Neural progenitor cell (in vitro differentiated cells): ENCODE results near the gene NT5C. TPM values are rescaled to one million over a fixed set of nuclear protein-coding genes. Genes with fewer than 3 reads are reported as not detected.
"Not testable (repeated sequence)": the region's sequence is repeated elsewhere in the genome, so short reads cannot be mapped to it uniquely, and the experiment has no call there.

ENCODE experiments used
- DNase-seq: peaks from one replicate; pipeline ENCODE4 v3.0.0-alpha.2; 2016; ENCODE audit warnings: low spot score
- H2AFZ ChIP-seq: fragments of 200-600 bp; sonication (generic); replicated peaks from 2 replicates; pipeline ENCODE4 v1.6.1; 2016; ENCODE audit warnings: antibody characterized with exemption
- H3F3A ChIP-seq: fragments of 200-600 bp; sonication (generic); 2 replicates; pipeline ENCODE4 v1.6.1; 2016; ENCODE audit warnings: antibody characterized with exemption, low read depth
- H3K27ac ChIP-seq: fragments of 200-600 bp; sonication (generic); 2 replicates; pipeline ENCODE4 v1.5.1; 2016; ENCODE audit warnings: mild to moderate bottlenecking
- H3K27me3 ChIP-seq: fragments of 200-600 bp; sonication (generic); 2 replicates; pipeline ENCODE4 v1.6.1; 2016; ENCODE audit warnings: mild to moderate bottlenecking, moderate library complexity
- H3K36me3 ChIP-seq: fragments of 200-600 bp; sonication (generic); 2 replicates; pipeline ENCODE4 v1.5.1; 2016
- H3K4me1 ChIP-seq: fragments of 200-600 bp; sonication (generic); 2 replicates; pipeline ENCODE4 v1.6.1; 2016; ENCODE audit warnings: mixed run types
- H3K4me2 ChIP-seq: fragments of 200-600 bp; sonication (generic); 2 replicates; pipeline ENCODE4 v1.6.1; 2016
- H3K4me3 ChIP-seq: fragments of 200-600 bp; sonication (generic); 2 replicates; pipeline ENCODE4 v1.5.1; 2016
- H3K79me2 ChIP-seq: fragments of 200-600 bp; sonication (generic); 2 replicates; pipeline ENCODE4 v1.6.1; 2016; ENCODE audit warnings: low read depth
- H3K9ac ChIP-seq: fragments of 200-600 bp; sonication (generic); 2 replicates; pipeline ENCODE4 v1.6.1; 2016
- H3K9me3 ChIP-seq: fragments of 200-600 bp; sonication (generic); 2 replicates; pipeline ENCODE4 v1.5.1; 2016; ENCODE audit warnings: low read depth
- H4K20me1 ChIP-seq: fragments of 200-600 bp; sonication (generic); 2 replicates; pipeline ENCODE4 v1.6.1; 2016; ENCODE audit warnings: low read depth
- H3K27ac Mint-ChIP-seq: 3 replicates; pipeline ENCODE4 v1.8.0; 2021; ENCODE audit warnings: mixed read lengths
- H3K27me3 Mint-ChIP-seq: 2 replicates; pipeline ENCODE4 v1.8.0; 2022; ENCODE audit warnings: low read depth, mild to moderate bottlenecking, inconsistent platforms, moderate library complexity, mixed read lengths; ENCODE audit not compliant: insufficient read depth
- H3K36me3 Mint-ChIP-seq: 3 replicates; pipeline ENCODE4 v1.8.0; 2021; ENCODE audit warnings: mixed read lengths
- H3K4me1 Mint-ChIP-seq: 3 replicates; pipeline ENCODE4 v1.8.0; 2021; ENCODE audit warnings: mixed read lengths
- H3K4me3 Mint-ChIP-seq: 3 replicates; pipeline ENCODE4 v1.8.0; 2021; ENCODE audit warnings: mild to moderate bottlenecking, moderate library complexity, mixed read lengths
- H3K9me3 Mint-ChIP-seq: 3 replicates; pipeline ENCODE4 v1.8.0; 2020; ENCODE audit warnings: mixed read lengths
- CTCF ChIP-seq: fragments of 200-600 bp; sonication (generic); IDR thresholded peaks from 2 replicates; pipeline ENCODE4 v1.5.1; 2017; ENCODE audit warnings: antibody characterized with exemption, mild to moderate bottlenecking
- EZH2 ChIP-seq: fragments of 200-600 bp; sonication (generic); IDR thresholded peaks from 2 replicates; pipeline ENCODE4 v1.6.1; 2017; ENCODE audit warnings: antibody characterized with exemption, mild to moderate bottlenecking, moderate library complexity
- EZH2phosphoT487 ChIP-seq: fragments of 200-600 bp; sonication (generic); IDR thresholded peaks from 2 replicates; pipeline ENCODE4 v1.6.1; 2017; ENCODE audit warnings: antibody characterized with exemption
- total RNA-seq: library from RNA; depleted of rRNA; stranded (reverse); fragments of >200 nt; gene quantifications from 2 replicates; pipeline ENCODE4 v1.2.3, GENCODE V29; 2015; ENCODE audit warnings: low replicate concordance

Gene NT5C
- total RNA-seq, 1 donor from 2014 or later, result 45.8 TPM

DNA sequence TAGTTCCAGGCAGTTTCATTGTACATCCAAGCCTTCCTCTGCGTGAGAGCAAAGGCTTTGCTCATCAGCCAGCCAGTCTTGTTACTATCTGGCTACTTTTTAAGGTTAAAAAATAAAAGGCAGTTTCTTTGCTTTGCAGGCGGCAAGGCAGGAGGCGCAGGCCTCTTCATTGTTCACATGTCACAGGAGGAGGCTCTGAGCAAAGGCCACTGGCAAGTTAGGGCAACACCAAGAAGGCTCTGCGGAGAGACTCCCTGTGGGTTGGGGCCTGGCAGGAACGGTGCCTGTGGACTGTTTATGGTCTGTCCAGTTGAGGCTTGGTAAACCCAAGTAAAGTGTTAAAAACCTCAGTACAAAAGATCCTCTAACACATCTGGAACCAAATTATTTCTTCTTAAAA lies 3.9 kb upstream of the NT5C start:
- no peak overlapping the region for H3K4me3 Mint-ChIP-seq
- peaks cover 19% of the 10 kb centered on the region for H3K36me3 Mint-ChIP-seq
- H3K36me3 ChIP-seq, result peaks cover 16% of the 10 kb centered on the region

GRCh38 chr17:75133607-75134347 lies 2.2 kb upstream of the NT5C start:
- not testable (repeated sequence) for H3K27me3 Mint-ChIP-seq, H3K4me2 ChIP-seq, H3K4me3 ChIP-seq, H3K27me3 ChIP-seq, H3K4me1 ChIP-seq, H3K9ac ChIP-seq, H3K9me3 ChIP-seq, H3K9me3 Mint-ChIP-seq, DNase-seq, H3K27ac ChIP-seq, H2AFZ ChIP-seq, H3K36me3 ChIP-seq, H3K27ac Mint-ChIP-seq
- Mint-ChIP-seq H3K36me3 (peaks cover 18% of the 10 kb centered on the region), H3K4me1 (peaks cover 12% of the 10 kb centered on the region), H3K4me3 (peak overlapping the region; percentile 58)
- peaks cover 27% of the 10 kb centered on the region for H3K79me2 ChIP-seq
- H4K20me1 ChIP-seq, result peaks cover 49% of the 10 kb centered on the region
- peaks cover 98% of the 10 kb centered on the region for H3F3A ChIP-seq

More for the DNA sequence above, 3.9 kb upstream of the NT5C start:
- no peak overlapping the region for H3K4me2 ChIP-seq
- TF ChIP-seq EZH2, result no peak
- TF ChIP-seq CTCF, result no peak
- TF ChIP-seq EZH2phosphoT487, result no peak
- H2AFZ ChIP-seq, result no peak overlapping the region
- H3K4me3 ChIP-seq, result no peak overlapping the region
- peaks cover 52% of the 10 kb centered on the region for H4K20me1 ChIP-seq
- H3K79me2 ChIP-seq, result peaks cover 32% of the 10 kb centered on the region
- no peaks in the 10 kb centered on the region for H3K9me3 ChIP-seq
- H3K4me1 Mint-ChIP-seq, result peaks cover 7% of the 10 kb centered on the region
- H3F3A ChIP-seq, result peaks cover 99% of the 10 kb centered on the region
- H3K27ac ChIP-seq, result peak overlapping the region; percentile 68
- H3K27me3 Mint-ChIP-seq, result peaks cover 2% of the 10 kb centered on the region
- H3K27ac Mint-ChIP-seq, result no peak overlapping the region
- peak overlapping the region; percentile 36 for H3K9ac ChIP-seq
- H3K9me3 Mint-ChIP-seq, result no peaks in the 10 kb centered on the region
- no peaks in the 10 kb centered on the region for H3K27me3 ChIP-seq
- DNase-seq, result no peak
- H3K4me1 ChIP-seq, result peaks cover under 1% of the 10 kb centered on the region

DNA sequence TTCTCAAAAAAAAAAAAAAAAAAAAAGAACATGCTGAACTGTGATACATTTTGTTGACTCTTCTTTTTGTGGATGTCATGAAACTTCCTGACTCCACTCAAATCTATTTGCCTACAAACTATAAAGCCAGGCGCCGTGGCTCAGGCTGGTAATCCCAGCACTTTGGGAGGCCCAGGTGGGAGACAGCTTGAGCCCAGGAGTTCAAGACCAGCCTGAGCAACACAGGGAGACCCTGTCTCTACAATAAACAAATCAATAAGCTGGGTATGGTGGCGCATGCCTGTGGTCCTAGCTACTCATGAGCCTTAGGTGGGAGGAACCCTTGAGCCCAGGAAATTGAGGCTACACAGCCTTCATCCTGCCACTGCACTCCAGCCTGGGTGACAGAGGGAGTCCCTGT lies 1.5 kb upstream of the NT5C start:
- peaks cover 42% of the 10 kb centered on the region for H4K20me1 ChIP-seq
- TF ChIP-seq CTCF, result no peak
- TF ChIP-seq EZH2phosphoT487, result no peak
- no peak for TF ChIP-seq EZH2
- H3K36me3 Mint-ChIP-seq, result peaks cover 20% of the 10 kb centered on the region

DNA sequence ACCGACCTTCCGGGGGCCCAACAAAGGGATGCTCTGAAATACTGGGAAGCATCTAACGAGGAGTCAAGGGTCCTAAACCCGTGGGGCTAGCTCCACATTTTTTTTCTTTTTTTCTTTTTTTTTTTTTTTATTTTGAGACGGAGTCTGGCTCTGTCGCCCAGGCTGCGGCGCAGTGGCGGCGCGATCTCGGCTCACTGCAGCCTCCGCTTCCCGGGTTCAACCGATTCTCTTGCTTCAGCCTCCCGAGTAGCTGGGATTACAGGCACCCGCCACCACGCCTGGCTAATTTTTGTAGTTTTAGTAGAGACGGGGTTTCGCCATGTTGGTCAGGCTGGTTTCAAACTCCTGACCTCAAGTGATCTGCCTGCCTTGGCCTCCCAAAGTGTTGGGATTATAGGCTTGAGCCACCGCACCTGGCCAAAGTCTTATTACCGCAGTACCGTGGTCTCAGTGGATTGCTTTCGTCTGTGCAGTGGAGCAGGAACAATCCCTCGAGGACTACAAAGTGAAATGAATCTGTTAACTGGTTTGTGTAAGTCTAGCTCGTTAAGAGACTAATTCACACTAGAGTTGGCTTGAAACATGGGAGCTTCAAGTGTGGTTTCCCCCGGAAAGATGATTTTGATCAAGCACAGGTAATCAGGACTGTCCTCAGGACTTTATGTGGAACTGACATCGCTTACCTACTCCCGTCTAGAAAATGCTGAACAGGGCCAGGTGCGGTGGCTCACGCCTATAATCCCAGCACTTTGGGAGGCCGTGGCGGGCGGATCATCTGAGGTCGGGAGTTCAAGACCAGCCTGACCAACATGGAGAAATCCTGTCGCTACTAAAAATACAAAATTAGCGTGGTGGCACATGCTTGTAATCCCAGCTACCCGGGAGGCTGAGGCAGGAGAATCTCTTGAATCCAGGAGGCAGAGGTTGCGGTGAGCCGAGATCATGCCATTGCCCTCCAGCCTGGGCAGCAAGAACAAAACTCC lies 767 bp upstream of the NT5C start:
- H3K36me3 ChIP-seq, H3K4me1 ChIP-seq, H3K9ac ChIP-seq, H3K27me3 Mint-ChIP-seq, H3K27me3 ChIP-seq, H3K9me3 Mint-ChIP-seq, H3K9me3 ChIP-seq: not testable (repeated sequence)
- peak; percentile 58 for DNase-seq
- H3K4me3 Mint-ChIP-seq, result peak overlapping the region; percentile 89
- H3K4me3 ChIP-seq, result peak overlapping the region; percentile 84
- H3K36me3 Mint-ChIP-seq, result peaks cover 20% of the 10 kb centered on the region
- H3K4me1 Mint-ChIP-seq, result peaks cover 12% of the 10 kb centered on the region
- H4K20me1 ChIP-seq, result peaks cover 35% of the 10 kb centered on the region
- peaks cover 86% of the 10 kb centered on the region for H3F3A ChIP-seq
- H2AFZ ChIP-seq, result peak overlapping the region; percentile 55
- H3K4me2 ChIP-seq, result peak overlapping the region; percentile 81
- peak overlapping the region; percentile 82 for H3K27ac Mint-ChIP-seq
- peak overlapping the region; percentile 70 for H3K27ac ChIP-seq
- H3K79me2 ChIP-seq, result peaks cover 17% of the 10 kb centered on the region

More for the DNA sequence above, 1.5 kb upstream of the NT5C start:
- no peaks in the 10 kb centered on the region for H3K36me3 ChIP-seq
- H3K4me3 ChIP-seq, result no peak overlapping the region
- H3K4me1 ChIP-seq, result peaks cover 7% of the 10 kb centered on the region
- H3K9ac ChIP-seq, result no peak overlapping the region
- H3K27ac ChIP-seq, result no peak overlapping the region
- H2AFZ ChIP-seq, result no peak overlapping the region
- H3K9me3 ChIP-seq, result no peaks in the 10 kb centered on the region
- no peak overlapping the region for H3K4me2 ChIP-seq
- H3F3A ChIP-seq, result peaks cover 93% of the 10 kb centered on the region
- Mint-ChIP-seq H3K4me1 (peaks cover 12% of the 10 kb centered on the region), H3K9me3 (no peaks in the 10 kb centered on the region), H3K4me3 (peak overlapping the region; percentile 89), H3K27ac (no peak overlapping the region), H3K27me3 (no peaks in the 10 kb centered on the region)
- no peak for DNase-seq
- H3K27me3 ChIP-seq, result no peaks in the 10 kb centered on the region
- peaks cover 21% of the 10 kb centered on the region for H3K79me2 ChIP-seq
